Stimulated activated naive CD8-positive, alpha-beta T cell treated with anti-CD3 and anti-CD28 coated beads, Interleukin-15, Interleukin-2, amounts not matched to agents 100 U/mL and 50 U/mL, for 24 hours (primary cell): ENCODE data around the gene NEGR1.

Source experiments
- ATAC-seq: fragments of 150-1000 bp; cut with Tn5 transposase; one replicate; pipeline ENCODE4 v1.10.0; 2021
- DNase-seq: peaks from one replicate; pipeline ENCODE4 v3.0.0; 2021

The NEGR1 gene

GRCh38 chr1:71687376-71687775 lies 595.0 kb downstream of the NEGR1 start:
- DNase-seq (no peak), ATAC-seq (no peak)

GRCh38 chr1:71676979-71677925 lies 605.1 kb downstream of the NEGR1 start:
- ATAC-seq, result no peak
- no peak for DNase-seq

- ATAC-seq, result no peak
- DNase-seq, result no peak
These were observed 614.3 kb downstream of the NEGR1 start for GRCh38 chr1:71668065-71668464.

GRCh38 chr1:71667216-71667615 lies 615.1 kb downstream of the NEGR1 start:
- no peak for DNase-seq
- ATAC-seq, result no peak

GRCh38 chr1:71666609-71667008 lies 615.7 kb downstream of the NEGR1 start:
- ATAC-seq (no peak), DNase-seq (no peak)

- ATAC-seq, result no peak
- no peak for DNase-seq
These were observed 621.9 kb downstream of the NEGR1 start for GRCh38 chr1:71660411-71660810.

GRCh38 chr1:71657891-71658679 lies 624.3 kb downstream of the NEGR1 start:
- ATAC-seq (no peak), DNase-seq (no peak)

- no peak for ATAC-seq
- DNase-seq, result no peak
These were observed 625.4 kb downstream of the NEGR1 start for GRCh38 chr1:71656902-71657301.

GRCh38 chr1:71655604-71656003 lies 626.7 kb downstream of the NEGR1 start:
- ATAC-seq, result no peak

GRCh38 chr1:71653952-71654351 lies 628.4 kb downstream of the NEGR1 start:
- no peak for ATAC-seq
- no peak for DNase-seq

More at GRCh38 chr1:71655604-71656003, 626.7 kb downstream of the NEGR1 start:
- DNase-seq, result no peak

GRCh38 chr1:71651214-71651613 lies 631.1 kb downstream of the NEGR1 start:
- ATAC-seq (no peak), DNase-seq (no peak)

- ATAC-seq (no peak), DNase-seq (no peak)
These were observed 632.2 kb downstream of the NEGR1 start for GRCh38 chr1:71650119-71650518.

- ATAC-seq, result no peak
- DNase-seq, result no peak
These were observed 632.7 kb downstream of the NEGR1 start for GRCh38 chr1:71649608-71650007.

GRCh38 chr1:71647513-71648300 lies 634.6 kb downstream of the NEGR1 start:
- ATAC-seq, result no peak
- no peak for DNase-seq

GRCh38 chr1:71645015-71645414 lies 637.3 kb downstream of the NEGR1 start:
- DNase-seq (no peak), ATAC-seq (no peak)

- DNase-seq (no peak), ATAC-seq (no peak)
These were observed 640.4 kb downstream of the NEGR1 start for GRCh38 chr1:71641903-71642302.

- ATAC-seq (no peak), DNase-seq (no peak)
These were observed 641.3 kb downstream of the NEGR1 start for GRCh38 chr1:71640998-71641397.

GRCh38 chr1:71640116-71640515 lies 642.2 kb downstream of the NEGR1 start:
- DNase-seq, result no peak
- no peak for ATAC-seq

GRCh38 chr1:71638081-71638766 lies 644.1 kb downstream of the NEGR1 start:
- DNase-seq, result no peak
- no peak for ATAC-seq

GRCh38 chr1:71635568-71635967 lies 646.8 kb downstream of the NEGR1 start:
- no peak for ATAC-seq

GRCh38 chr1:71634159-71634558 lies 648.2 kb downstream of the NEGR1 start:
- ATAC-seq, result no peak
- no peak for DNase-seq

More at GRCh38 chr1:71635568-71635967, 646.8 kb downstream of the NEGR1 start:
- DNase-seq, result no peak

GRCh38 chr1:71630073-71630472 lies 652.3 kb downstream of the NEGR1 start:
- DNase-seq (no peak), ATAC-seq (no peak)
